ENCODE results near the gene HS2ST1. TPM values are rescaled to one million over a fixed set of nuclear protein-coding genes. Genes with fewer than 3 reads are reported as not detected.

Gene HS2ST1
- total RNA-seq, 3 donors from 2014 or later (not counting 1 experiment from before 2014, with no cell fraction given) = 12.5 to 18.4 (median 14.3) TPM

DNA sequence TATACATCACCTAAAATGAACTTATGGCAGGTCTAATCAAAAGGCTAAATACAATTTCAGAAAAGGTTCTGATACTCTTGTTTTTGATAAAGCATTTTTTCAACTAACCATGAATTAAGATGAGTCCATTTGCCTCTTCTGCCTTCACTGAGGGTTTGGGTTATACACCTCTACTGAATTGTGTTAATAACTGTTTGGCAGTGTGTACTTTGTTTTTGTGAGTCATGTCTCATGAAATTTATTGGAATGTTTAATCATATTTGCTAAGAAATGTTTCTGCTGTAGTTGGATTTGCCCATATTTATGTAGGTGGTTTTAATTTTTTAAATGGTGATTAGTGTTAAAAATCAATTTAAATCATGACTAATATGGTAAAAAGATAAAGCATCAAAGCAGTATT lies 190.5 kb downstream of the HS2ST1 start:
- no peaks in the 10 kb centered on the region for H3K27me3 ChIP-seq (ENCODE audit: control insufficient read depth, insufficient read depth, low read length)
- no peak for ATAC-seq
- no peak overlapping the region for H3K27ac ChIP-seq (ENCODE audit: low read length)
- H3K36me3 Mint-ChIP-seq = peaks cover 4% of the 10 kb centered on the region
- H3K36me3 ChIP-seq (ENCODE audit: control insufficient read depth, insufficient read depth, low read length) = no peaks in the 10 kb centered on the region
- peaks cover 9% of the 10 kb centered on the region for H3K9me3 ChIP-seq (ENCODE audit: control insufficient read depth, insufficient read depth, low read length)
- H3K27me3 Mint-ChIP-seq (ENCODE audit: low read depth in 2 of 2) = no peaks in the 10 kb centered on the region
- DNase-seq = no peak
- H3K4me1 Mint-ChIP-seq = no peaks in the 10 kb centered on the region
- no peak overlapping the region for H3K27ac Mint-ChIP-seq
- no peaks in the 10 kb centered on the region for H3K4me1 ChIP-seq (ENCODE audit: control insufficient read depth, insufficient read depth, low read length)
- TF ChIP-seq, protein P1, sequence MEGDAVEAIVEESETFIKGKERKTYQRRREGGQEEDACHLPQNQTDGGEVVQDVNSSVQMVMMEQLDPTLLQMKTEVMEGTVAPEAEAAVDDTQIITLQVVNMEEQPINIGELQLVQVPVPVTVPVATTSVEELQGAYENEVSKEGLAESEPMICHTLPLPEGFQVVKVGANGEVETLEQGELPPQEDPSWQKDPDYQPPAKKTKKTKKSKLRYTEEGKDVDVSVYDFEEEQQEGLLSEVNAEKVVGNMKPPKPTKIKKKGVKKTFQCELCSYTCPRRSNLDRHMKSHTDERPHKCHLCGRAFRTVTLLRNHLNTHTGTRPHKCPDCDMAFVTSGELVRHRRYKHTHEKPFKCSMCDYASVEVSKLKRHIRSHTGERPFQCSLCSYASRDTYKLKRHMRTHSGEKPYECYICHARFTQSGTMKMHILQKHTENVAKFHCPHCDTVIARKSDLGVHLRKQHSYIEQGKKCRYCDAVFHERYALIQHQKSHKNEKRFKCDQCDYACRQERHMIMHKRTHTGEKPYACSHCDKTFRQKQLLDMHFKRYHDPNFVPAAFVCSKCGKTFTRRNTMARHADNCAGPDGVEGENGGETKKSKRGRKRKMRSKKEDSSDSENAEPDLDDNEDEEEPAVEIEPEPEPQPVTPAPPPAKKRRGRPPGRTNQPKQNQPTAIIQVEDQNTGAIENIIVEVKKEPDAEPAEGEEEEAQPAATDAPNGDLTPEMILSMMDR (IDR thresholded peaks at IDR 0.05) = no peak
- peaks cover 2 to 3% of the 10 kb centered on the region in 2 donors for H3K9me3 Mint-ChIP-seq
- no peak overlapping the region for H3K4me3 ChIP-seq (ENCODE audit: low read length)
- intact Hi-C loops (cut with micrococcal nuclease) = no loop called here
- H3K4me3 Mint-ChIP-seq = no peak overlapping the region

DNA sequence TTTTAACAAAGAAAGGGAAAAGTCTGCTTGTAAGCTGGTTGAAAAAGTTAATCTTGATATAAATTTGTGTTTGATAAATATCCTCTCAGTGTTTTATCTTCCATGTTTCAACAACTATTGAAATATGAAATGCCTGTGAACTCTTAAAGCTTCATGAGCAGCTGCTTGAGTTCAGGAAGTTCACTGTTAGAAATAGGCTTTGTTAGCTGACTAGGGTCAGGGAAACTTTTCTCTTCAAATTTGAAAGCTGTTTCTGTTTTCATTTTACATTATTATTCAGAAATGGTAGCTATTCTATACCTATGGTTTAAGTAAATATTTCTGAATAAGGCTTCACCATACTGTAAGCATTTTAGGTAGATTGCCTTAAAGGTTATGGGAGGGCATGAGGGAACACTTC lies 191.7 kb downstream of the HS2ST1 start:
- Histone ChIP-seq H3K27me3 (ENCODE audit: control insufficient read depth, insufficient read depth, low read length) (no peaks in the 10 kb centered on the region), H3K27ac (ENCODE audit: low read length) (no peak overlapping the region), H3K4me3 (ENCODE audit: low read length) (no peak overlapping the region), H3K36me3 (ENCODE audit: control insufficient read depth, insufficient read depth, low read length) (no peaks in the 10 kb centered on the region), H3K9me3 (ENCODE audit: control insufficient read depth, insufficient read depth, low read length) (no peaks in the 10 kb centered on the region), H3K4me1 (ENCODE audit: control insufficient read depth, insufficient read depth, low read length) (no peaks in the 10 kb centered on the region)
- TF ChIP-seq, protein P1 (IDR thresholded peaks at IDR 0.05) = no peak
- Mint-ChIP-seq H3K4me1 (no peaks in the 10 kb centered on the region), H3K27me3 (ENCODE audit: low read depth in 2 of 2) (no peaks in the 10 kb centered on the region), H3K36me3 (peaks cover 4% of the 10 kb centered on the region), H3K4me3 (no peak overlapping the region), H3K27ac (no peak overlapping the region), H3K9me3 (peaks cover 0 to 3% of the 10 kb centered on the region in 2 donors)
- ATAC-seq (no peak), DNase-seq (no peak)
- intact Hi-C loops (cut with micrococcal nuclease) = no loop called here

DNA sequence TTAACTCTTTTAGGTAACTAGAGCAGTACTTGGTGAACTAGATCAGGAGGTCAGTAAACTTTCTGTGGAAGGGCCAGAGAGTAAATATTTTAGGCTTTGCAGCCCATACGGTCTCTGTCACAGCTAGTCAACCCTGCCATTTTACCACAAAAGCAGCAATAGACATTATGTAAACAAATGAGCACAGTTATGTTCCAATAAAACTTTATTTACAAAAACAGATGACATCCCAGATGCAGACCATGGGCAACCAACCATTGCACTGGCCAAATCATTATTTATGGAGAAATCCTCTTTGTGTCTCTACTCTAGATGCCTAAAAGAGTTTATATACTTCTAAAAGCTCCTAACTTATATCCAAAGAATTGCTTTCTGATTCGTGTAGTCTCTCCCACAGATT lies 192.4 kb downstream of the HS2ST1 start:
- TF ChIP-seq, protein P1 (IDR thresholded peaks at IDR 0.05) = no peak
- Mint-ChIP-seq H3K4me3 (no peak overlapping the region), H3K27me3 (ENCODE audit: low read depth in 2 of 2) (no peaks in the 10 kb centered on the region), H3K9me3 (no peaks in the 10 kb centered on the region), H3K36me3 (peaks cover 4% of the 10 kb centered on the region), H3K4me1 (no peaks in the 10 kb centered on the region), H3K27ac (no peak overlapping the region)
- H3K27me3 ChIP-seq (ENCODE audit: control insufficient read depth, insufficient read depth, low read length) = no peaks in the 10 kb centered on the region
- intact Hi-C loops (cut with micrococcal nuclease) = no loop called here
- ATAC-seq (no peak), DNase-seq (no peak)
- H3K9me3 ChIP-seq (ENCODE audit: control insufficient read depth, insufficient read depth, low read length) = no peaks in the 10 kb centered on the region
- no peak overlapping the region for H3K27ac ChIP-seq (ENCODE audit: low read length)
- no peaks in the 10 kb centered on the region for H3K36me3 ChIP-seq (ENCODE audit: control insufficient read depth, insufficient read depth, low read length)
- no peaks in the 10 kb centered on the region for H3K4me1 ChIP-seq (ENCODE audit: control insufficient read depth, insufficient read depth, low read length)
- 82% methylated on average over 1 of the region's 2 CpGs for WGBS (ENCODE audit: insufficient coverage)
- H3K4me3 ChIP-seq (ENCODE audit: low read length) = no peak overlapping the region

DNA sequence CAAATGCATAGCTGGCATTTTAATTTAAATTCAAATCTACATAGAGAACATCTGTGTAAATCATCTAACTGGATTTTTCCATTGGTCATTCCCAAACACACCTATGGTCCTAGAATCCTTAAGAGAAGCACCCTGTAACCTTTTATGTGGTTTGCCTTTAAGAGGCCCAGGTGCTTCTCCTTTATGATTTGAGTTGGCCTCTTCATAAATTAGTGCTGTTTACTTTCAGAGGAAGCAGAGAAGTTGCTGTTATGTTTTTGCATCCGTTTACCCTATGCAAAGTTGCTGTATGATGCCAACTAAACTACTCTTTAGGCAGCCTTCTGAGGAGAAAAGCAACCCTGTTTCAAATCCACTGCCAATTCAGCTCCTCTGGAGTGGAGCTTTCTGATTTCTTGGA lies 193.8 kb downstream of the HS2ST1 start:
- Mint-ChIP-seq H3K4me3 (no peak overlapping the region), H3K36me3 (peaks cover 4% of the 10 kb centered on the region), H3K27me3 (ENCODE audit: low read depth in 2 of 2) (no peaks in the 10 kb centered on the region), H3K9me3 (no peaks in the 10 kb centered on the region), H3K4me1 (no peaks in the 10 kb centered on the region), H3K27ac (no peak overlapping the region)
- H3K27ac ChIP-seq (ENCODE audit: low read length) = no peak overlapping the region
- 69% methylated on average over 1 of the region's 1 CpG for WGBS (ENCODE audit: insufficient coverage)
- intact Hi-C loops (cut with micrococcal nuclease) = no loop called here
- H3K36me3 ChIP-seq (ENCODE audit: control insufficient read depth, insufficient read depth, low read length) = no peaks in the 10 kb centered on the region
- H3K27me3 ChIP-seq (ENCODE audit: control insufficient read depth, insufficient read depth, low read length) = no peaks in the 10 kb centered on the region
- H3K4me3 ChIP-seq (ENCODE audit: low read length) = no peak overlapping the region
- DNase-seq (no peak), ATAC-seq (no peak)
- H3K4me1 ChIP-seq (ENCODE audit: control insufficient read depth, insufficient read depth, low read length) = no peaks in the 10 kb centered on the region
- no peaks in the 10 kb centered on the region for H3K9me3 ChIP-seq (ENCODE audit: control insufficient read depth, insufficient read depth, low read length)
- TF ChIP-seq, protein P1 (IDR thresholded peaks at IDR 0.05) = no peak
